GM21360 (cell line): Measurements from ENCODE around the gene IL26.

ENCODE experiments used
- ATAC-seq: cut with Tn5 transposase; IDR thresholded peaks from one replicate; pipeline ENCODE4 v1.9.1; 2021; ENCODE audit warnings: mild to moderate bottlenecking, moderate library complexity; ENCODE audit not compliant: unreplicated experiment

IL26 gene, protein sequence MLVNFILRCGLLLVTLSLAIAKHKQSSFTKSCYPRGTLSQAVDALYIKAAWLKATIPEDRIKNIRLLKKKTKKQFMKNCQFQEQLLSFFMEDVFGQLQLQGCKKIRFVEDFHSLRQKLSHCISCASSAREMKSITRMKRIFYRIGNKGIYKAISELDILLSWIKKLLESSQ

DNA sequence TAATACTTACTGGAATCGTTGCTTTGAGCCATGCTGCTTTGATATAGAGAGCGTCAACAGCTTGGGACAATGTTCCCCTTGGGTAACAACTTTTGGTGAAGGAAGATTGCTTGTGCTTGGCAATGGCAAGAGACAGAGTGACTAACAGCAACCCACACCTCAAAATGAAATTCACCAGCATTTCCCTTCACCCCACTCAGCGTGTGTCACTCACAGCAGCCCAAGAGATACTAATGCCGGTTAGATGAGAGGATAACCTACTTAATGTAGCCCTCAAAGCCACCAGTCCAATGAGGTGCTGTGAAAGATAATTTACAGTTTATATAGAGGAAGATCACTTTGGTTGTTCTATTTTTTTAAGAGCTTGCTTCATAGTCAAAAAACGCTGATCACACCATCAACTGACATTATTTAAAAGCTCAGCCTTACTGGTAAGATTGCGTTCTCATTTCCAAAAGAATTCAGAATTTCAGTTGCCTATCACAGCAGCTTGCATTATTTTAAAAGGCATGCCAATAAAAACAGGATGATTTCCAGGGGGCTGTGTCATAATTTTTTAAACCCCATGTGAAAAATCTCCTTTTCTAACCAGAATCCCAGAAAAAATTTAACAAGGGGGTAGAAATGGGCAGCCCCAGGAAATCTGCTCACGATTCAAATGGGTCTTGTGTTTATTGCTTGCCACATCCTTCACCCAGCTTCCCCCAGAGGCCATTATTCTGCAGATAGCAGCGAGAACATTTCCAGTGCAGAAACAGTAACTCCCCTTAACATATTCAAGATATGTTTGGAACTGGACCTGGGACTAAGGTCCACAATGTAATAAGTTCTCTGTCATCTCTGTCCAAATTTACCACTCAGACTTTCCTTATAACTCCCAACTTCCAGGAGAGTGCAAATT is at the start of gene IL26:
IL26 (minus strand) TSS at position 235 of the 901 bp plus-strand sequence; CDS start at position 181, 54 bp downstream.
- ATAC-seq, result no peak

DNA sequence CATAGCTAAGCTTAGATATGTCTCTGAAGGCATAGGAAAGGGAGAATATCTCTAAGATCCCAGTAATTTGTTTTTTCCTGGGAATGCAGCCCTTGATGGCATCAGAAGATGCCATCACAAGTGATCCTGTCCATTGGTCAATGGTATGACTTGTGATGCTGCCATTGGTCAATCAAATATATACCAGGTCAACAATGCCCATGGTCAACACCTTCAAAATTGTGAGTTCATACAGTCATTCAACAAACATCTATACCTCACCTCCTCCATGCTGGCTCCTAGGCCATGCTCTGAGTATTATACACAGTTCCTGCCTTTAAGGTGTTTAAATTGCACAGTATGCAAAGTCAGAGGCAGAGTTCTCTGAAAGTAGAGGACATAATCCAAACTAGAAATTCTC is 47.1 kb upstream of the IL26 start:
- ATAC-seq, result no peak

DNA sequence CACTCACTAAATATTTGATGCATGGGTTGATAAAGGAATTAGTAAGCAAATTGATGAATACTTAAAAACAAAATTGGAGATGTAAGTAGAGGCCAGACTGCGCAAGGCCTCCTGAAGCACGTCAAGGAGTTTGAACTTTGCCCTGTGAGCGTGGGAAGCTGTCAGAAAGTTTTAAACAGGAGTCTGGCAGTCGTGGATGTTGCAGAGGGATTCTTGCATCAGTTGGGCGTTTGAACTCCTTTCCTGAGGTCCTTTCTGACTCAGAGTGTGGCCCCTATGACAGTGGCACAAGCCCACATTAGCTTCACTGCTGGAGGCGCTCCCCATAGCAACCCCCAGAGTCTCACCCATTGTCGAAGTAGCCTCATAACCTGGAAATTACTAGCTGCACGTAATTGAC is 45.7 kb upstream of the IL26 start:
- no peak for ATAC-seq

DNA sequence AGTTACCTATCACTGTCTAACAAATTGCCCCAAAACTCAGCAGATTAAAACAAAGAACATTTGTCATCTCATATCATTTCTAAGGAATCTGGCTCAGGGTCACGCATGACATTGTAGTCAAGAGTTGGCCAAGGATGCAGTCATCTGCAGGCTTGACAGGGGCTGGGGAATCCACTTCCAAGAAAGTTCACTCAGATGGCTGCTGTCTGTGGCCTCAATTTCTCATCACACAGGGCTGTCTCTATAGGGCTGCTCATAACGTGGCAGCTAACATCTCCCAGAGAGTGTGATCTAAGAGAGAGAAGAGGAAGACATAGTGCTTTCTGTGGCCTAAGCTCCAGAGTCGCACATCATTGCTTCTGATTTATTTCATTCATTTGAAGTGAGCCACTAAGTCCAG is 44.7 kb upstream of the IL26 start:
- ATAC-seq, result no peak

DNA sequence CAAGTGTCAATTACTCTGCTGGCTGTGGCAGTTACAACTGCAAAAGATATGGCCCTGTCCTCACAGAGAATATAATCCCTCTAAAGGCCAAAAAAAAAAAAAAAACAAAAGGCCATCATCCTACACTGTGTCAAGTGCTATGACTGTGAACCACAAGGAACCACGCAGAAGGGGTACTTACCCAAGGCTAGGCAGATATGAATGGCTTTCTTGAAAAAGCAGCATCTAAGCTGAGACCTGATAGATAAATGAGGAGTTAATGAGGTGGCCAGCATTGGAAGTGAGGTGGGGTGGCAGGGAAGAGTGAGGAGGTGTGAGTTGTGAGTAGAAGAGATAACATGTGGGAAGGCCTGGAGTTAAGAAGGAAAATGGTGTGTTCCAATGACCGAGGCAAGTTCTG is 44.2 kb upstream of the IL26 start:
- ATAC-seq, result no peak

DNA sequence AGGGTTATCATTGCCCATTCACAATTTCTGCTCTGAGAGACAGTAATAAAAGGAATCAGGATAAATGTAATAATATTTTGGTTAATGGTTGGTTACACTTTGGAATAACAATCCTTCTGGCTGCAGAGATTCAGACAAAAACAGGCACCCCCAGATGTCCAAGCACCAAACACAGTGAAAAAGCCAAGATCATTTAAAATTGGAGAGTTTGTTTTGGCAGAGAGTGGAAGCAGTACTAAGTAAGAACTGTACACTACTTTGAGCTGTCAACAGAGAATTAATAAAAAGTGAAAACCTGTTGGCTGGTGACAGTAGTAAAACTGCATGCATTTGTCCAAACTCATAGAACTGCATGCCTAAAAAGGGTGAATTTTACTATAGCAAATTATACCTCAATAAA is 43.4 kb upstream of the IL26 start:
- no peak for ATAC-seq

DNA sequence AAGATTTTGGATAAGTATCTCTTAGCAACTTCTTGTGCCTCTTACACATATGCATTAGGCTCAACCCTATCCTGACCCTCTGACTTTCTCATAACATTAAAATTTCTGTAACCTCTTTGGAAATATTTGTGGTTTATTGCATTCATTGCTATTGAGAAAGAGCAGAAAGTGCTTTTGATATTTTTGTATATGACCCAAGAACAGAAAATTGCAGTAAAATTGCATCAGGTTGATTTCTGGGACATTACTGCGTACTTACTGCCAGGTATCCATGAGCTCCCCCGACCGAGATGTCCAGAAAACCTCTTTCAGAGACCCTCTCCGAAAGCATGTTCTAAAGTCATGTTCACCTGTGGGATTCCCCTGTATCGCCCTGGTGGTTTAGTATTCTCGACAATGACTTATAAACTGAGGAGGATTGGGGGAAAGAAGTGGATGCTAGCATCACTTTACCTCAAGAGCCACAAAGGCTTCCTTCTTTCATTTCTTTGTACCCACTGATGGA is 42.3 kb upstream of the IL26 start:
- no peak for ATAC-seq

DNA sequence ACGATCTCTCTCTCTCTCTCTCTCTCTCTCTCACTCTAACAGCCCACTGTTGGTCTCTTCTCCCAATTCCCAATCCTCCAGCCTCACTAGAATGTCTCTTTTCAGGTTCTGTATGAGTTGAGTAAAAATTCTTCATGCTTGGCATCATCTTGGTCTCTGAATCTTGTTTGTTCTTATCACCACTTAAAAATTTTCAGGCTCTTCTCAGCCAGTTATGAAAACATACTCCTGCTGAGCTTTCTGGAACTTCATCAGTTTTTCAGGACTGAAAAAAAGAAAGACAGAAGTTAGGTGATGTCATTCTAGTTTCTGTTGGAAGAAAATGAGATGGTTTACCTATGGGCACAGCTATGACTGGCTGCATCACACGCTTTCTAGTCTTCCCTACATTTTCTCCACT is 39.2 kb upstream of the IL26 start:
- no peak for ATAC-seq

DNA sequence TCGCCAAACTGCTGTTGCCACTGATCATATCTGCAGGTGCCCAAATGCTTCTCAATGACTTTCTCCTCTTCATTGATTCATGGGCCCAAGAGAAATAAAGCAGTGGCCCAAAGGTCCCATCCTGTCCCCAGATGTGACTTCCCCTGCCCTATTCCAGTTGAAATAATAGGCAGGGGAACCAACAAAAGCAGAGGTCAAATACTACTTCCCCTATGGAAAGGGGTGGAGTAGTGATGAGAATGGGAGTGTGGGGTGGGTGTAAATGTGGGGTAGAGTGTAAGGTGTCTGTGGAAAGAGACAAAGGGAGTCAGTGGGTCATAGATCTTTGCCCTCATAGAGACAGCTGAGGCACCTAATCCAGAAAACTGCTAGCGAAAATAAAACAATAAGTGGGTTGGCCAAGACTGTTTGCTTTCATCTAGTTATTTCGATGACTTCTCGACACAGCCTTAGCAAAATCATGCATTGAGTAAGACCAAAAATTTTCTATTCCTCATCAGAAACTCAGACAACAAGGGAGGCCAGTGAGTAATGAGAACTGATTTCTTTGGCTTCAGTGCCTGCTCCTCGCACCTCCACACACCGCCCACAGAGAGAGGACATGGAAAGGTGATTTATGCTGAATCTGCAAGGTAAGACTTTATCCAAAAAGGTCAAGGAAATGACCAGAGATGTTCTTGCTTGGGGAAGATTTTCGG is 38.7 kb upstream of the IL26 start:
- ATAC-seq, result no peak

DNA sequence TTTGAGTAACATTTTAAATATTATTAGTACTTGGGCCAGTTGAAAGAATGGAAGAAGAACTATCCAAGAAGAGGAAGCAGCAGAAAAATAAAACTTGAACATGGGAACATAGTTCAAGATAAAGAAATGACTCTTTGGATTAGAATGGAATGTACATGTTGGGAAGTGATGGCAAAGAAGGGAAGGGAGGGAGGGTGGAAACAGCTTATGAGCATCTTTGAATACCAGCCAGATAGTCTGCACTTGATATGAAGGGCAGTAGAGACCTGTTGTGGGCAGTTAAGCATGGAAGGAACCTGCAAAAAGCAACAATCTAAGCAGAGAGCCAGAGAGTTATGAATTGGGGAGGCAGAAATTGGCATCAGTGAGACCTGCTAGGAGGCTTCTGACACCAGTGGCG is 37.8 kb upstream of the IL26 start:
- no peak for ATAC-seq

DNA sequence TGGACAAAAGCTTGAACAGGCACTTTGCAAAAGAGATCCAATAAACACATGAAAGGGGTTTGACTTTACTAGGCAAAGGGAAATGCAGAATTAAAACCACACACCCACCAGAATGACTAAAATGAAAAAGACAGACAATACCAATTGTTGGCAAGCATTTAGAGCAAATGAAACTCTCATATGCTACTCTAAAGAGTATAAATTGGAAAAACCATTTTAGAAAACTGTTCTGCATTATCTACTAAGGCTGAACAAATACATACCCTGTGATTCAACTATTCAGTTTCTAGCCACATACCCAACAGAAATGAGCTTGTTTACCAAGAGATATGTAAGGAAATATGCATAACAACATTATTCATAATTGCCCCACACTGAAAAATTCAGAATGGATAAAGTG is 36.3 kb upstream of the IL26 start:
- no peak for ATAC-seq

DNA sequence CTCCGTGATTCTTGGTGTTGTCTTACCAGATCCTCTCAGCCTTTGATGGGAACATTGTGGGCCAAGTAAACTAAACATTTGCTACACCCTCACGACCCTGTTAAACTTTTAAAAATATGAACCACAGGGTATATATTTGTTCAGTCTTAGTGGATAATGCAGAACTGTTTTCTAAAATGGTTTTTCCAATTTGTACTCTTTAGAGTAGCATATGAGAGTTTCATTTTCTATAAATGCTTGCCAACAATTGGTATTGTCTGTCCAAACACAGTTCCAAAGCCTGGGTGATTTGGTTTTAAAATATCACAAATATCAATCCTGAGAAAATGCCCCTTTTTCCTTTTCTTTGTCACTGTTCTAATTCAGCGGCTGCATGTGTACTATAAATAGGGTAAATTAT is 34.5 kb upstream of the IL26 start:
- no peak for ATAC-seq

DNA sequence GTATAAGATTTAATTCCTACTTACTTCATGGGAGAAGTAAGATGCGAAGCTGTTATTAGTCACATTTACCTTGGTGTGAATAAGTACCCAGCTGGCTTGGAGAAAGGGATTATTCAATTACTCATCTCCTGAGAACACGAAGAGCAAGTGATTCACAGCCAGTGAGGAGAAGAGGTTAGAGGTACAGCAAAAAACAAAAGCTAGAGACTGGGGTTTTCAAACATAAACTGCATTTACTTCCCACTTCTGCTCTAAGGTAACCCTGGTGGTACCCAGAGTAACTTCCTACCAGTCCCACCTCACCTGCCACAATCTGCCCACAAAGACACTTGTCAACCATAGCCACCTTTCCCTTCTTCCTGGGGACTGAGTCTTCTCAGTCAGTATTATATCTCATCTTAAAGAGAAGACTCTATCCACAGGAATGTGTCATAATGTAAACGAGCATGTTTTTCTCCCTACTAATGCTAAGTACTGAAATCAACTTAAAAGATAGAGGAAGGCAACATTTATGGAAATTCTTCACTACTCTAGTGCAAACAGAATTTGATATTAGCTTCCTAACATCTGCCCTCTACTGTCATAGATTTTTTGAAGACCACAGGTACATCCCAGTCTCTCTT is 33.8 kb upstream of the IL26 start:
- no peak for ATAC-seq

DNA sequence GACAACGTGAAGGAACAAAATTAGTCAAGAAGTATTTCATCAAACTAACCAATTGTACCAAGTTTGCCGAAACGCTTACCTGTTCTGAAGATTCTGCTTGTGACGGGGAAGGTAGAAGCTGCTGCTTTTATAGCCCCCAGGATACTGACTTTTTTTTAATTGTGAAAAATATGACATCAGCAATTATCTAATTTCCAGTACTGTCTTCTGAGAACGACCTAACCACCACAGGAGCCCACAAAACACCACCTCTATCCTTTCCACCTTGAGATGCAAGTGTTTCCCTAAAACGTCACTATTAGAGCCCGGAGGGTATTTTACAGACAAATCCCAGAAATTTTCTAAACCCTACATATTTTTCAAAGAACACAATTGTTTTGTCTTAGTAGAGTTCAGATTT is 27.9 kb upstream of the IL26 start, which contains the start of gene IL22:
IL22 (minus strand) TSS at position 101 of the 400 bp plus-strand sequence. CDS start 156 bp downstream, outside the sequence.
- ATAC-seq, result no peak

DNA sequence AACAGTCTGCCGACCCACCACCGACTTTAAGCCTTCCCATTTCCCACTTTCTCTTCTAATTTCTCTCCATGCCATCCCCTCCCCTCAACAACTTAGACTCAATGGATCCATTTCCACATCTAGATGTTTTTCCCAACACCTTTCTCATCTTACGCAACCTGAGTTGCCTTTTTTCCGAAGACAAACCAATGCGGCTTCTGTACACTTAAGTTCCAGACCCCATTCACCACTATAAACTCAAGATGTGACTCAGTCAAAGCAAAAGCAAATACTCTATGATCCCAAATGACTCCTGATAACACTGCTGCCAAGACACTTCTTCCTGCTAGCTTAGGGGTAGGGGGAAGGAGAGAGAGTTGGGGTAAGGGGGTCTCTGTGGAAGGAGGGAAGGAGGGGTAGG is 26.5 kb upstream of the IL26 start:
- ATAC-seq, result no peak

DNA sequence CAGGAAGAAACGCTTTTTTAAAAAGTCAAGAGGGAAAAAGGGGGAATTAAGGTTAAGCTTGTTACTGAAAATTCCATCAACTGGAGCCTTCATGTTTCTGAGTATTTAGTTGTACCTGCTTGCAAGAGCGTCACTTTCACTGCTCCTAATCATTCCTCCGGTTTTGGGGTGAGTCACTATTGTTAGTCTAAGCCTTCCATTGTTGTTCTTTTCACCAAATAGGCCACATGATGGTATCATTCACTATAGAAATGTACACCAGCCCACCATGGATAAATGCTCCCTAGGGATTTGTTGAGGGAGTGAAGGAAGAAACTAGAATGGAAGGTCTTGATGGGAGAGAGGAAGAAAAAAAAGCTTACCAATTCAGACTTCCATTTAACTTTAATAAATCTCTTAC is 24.8 kb upstream of the IL26 start:
- ATAC-seq, result no peak

DNA sequence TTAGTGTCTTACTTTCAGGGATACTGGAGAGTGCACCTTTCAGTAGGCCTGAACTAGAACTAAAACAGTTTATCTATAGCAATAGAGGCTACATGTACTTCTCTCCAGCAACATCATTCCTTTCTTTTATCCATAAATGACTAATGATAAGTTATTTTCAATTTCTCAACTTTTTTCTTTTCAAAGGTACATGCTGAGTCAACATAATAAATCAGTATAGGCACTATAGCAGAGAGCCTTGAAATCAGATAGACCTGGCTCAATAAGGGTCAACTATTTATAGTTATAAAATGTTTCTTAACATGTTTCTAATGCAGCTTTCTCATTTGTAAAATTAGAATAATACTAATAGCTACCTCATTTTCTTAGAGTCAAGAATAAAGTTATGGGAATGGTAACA is 22.2 kb upstream of the IL26 start:
- ATAC-seq, result no peak

DNA sequence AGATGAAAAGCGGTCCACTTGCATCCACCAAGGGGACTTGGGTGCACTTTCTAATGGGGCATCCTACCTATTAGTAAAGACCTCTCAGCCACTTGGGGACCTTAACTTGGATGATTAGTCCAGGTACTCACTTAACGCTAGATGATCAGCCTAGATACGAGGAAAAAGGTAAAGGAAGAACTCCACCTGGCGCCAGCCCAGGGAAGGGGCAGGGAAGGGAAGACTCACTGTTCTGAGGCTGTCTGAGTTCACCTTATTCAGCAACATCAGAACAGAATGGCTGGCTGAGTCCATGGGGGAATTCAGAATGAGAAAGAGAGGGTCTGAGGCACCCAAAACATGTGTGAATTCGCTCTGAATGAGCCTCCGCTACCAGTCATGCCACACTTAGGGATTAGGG is 20.7 kb upstream of the IL26 start:
- ATAC-seq, result no peak

DNA sequence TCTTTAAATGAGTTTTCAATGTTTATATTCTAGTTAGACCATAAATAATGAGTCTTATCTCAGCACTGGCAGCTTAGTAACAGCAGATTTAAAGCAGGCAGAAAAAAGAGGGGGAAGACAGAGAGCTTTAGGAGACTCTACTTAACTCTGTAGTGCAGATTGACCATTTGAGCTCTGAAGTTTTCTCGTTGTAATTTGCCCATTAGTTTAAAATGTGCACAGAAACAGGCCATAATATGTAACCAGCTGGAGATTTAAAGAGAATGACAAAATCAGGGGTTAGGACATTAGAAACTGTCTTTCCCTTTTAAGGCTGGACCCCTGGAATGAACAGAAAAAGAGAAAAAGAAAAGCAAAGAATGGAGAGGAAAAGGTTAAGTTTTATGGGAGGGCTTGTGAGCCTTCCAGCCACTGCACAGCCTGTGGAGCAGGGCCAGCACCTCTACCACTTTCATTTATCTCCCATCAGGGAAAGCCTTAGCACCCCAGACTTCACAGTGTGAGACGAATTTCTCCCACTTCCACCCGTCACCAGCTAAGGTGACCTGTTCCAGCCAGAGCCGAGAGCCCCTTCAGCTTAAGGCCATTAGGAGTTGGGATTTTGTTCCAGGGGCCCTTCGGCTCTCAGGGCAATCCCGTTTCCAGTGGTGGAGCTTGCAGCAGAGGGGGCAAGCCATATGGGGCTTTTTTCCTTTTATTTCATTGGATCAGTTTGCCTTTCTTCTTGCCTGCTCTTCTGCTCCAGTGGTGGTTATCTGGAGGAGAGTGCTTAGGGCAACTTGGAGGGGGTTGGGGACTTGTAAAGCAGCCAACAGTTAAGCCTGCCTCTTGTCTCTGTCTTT is 19.8 kb upstream of the IL26 start:
- no peak for ATAC-seq

DNA sequence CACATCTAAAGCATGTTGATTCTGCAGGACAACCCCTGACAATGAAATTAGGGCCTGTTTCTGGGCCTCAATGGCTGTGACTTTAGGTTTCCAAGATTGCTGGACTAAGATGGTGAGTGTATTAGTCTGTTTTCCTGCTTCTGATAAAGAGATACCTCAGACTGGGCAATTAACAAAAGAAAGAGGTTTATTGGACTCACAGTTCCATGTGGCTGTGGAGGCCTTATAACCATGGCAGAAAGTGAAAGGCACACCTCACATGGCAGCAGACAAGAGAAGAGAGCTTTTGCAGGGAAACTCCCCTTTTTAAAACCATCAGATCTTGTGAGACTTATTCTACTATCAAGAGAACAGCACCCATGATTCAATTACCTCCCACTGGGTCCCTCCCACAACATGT is 17.2 kb upstream of the IL26 start:
- ATAC-seq, result no peak
